ENCODE measurements around the gene FAM227B. TPM values are rescaled to one million over a fixed set of nuclear protein-coding genes. Genes with fewer than 3 reads are reported as not detected.

The FAM227B gene
- total RNA-seq, 1 donor from 2014 or later: 2.6 TPM

DNA sequence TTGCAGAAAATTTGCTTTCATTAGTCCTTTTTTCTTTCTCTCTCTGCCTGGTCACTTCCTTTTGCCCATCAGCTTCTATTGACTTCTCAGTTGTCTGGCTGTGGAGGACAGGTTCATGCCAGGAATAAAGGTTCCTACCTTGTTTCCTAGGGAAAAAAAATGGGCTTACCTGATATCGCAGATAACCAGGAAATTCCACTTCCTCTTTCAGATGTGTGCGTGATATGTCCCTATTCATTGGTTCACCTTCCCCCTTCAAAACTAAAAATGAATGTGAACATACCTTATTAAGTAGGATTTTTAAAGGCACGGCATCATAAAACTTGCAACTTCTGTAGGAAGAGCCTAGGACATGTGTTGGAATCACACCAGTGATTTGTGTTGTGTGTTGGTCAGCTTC, 317.6 kb downstream of the FAM227B start:
- no peak for ATAC-seq
- DNase-seq (ENCODE audit: low spot score): no peak

DNA sequence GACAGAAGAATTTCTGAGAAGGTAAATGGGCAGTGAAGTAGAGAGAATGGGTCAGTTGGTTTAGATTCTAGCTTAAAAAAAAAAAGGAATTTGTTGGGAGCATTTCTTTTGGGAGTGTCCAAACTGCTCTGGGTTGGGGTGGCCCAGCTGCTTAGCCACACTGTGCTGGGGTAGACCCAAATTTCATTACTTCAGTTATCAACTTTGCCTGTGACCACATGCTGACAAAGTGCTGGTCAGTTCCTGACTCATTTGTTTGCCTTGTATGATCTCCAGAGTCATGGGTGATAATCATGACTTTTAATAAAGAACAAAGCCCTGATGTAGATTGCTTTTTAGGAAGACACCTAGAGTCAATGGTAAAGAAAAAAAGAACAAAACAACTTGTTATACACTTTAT, 319.1 kb downstream of the FAM227B start:
- DNase-seq (ENCODE audit: low spot score): no peak
- ATAC-seq: no peak

DNA sequence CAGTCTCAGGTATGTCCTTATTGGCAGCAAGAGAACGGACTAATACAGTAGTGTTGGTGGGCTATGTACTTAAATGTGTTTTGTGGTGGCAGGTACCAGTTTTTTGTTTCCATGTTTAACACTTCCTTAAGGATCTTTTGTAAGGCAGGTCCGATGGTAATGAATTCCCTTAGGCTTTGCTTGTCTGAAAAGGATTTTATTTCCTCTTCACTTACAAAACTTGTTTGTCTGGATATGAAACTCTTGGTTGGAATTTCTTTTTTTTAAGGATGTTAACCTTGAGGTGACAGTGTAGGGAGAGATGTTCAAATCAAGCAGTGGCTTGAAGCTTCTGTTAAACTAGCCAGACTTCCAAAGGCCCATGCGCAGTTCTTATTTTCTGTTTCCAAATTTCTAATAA, 319.8 kb downstream of the FAM227B start:
- DNase-seq (ENCODE audit: low spot score) (no peak), ATAC-seq (no peak)

DNA sequence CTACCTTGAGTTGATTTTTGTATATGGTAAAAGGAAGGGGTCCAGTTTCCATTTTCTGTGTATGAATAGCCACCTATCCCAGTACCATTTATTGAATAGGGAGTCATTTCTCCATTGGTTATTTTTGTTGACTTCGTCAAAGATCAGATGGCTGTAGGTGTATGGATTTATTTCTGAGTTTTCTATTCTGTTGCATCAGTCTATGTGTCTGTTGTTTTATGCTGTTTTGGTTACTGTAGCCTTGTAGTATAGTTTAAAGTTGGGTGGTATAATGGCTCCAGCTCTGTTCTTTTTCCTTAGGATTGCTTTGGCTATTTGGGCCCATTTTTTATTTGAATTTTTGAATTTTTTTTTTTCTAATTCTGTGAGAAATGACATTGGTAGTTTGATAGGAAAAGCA, 323.0 kb downstream of the FAM227B start:
- ATAC-seq (no peak), DNase-seq (ENCODE audit: low spot score) (no peak)

DNA sequence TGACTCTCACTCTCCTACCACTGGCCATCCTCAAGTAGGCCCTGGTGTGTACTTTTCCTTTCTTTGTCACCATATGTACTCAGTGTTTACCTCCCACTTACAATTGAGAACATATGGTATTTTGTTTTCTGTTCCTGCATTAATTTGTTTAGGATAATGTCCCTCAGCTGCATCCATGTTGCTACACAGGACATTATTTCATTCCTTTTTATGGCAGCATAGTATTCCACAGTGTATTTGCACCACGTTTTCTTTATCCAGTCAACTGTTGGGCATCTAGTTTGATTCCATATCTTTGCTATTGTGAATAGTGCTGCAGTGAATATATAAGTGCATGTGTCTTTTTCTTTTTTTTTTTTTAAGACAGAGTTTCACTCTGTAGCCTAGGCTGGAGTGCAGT, 324.4 kb downstream of the FAM227B start:
- ATAC-seq: no peak

DNA sequence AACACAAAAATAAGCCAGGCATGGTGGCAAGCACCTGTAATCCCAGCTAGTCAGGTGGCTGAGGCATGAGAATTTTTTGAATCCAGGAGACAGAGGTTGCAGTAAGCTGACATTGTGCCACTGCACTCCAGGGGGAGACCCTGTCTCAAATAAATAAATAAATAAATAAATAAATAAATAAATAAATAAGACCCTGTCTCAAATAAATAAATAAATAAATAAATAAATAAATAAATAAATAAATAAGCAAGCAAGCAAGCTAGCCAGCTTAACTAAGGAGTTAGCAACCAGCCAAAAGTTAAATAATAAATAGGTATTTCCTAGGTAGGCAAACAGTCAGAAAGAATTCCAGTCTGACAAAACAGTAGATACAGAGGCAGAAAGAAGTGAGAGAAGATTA, 326.7 kb downstream of the FAM227B start:
- no peak for DNase-seq (ENCODE audit: low spot score)

More for the DNA sequence above, 324.4 kb downstream of the FAM227B start:
- no peak for DNase-seq (ENCODE audit: low spot score)

DNA sequence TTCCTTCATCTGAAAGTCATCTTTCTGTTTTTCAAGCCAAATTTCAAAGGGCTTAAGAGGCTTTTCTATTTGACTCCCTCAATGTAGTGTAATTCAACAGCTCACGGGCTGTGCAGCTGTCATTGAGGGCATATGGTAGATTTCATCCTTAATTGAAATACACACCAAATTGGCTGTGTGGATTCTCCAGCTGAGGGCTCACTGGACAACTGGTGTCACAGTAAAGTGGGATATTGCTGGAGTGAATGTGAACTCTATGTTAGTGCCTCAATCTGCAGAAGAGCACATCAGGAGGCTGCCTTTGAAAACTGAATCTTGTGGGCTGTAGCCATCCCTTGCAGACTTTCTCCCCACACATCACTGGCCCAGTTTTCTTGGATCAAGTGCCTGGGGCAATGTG, 330.4 kb downstream of the FAM227B start:
- DNase-seq (ENCODE audit: low spot score): no peak

More for the DNA sequence above, 326.7 kb downstream of the FAM227B start:
- ATAC-seq: no peak

DNA sequence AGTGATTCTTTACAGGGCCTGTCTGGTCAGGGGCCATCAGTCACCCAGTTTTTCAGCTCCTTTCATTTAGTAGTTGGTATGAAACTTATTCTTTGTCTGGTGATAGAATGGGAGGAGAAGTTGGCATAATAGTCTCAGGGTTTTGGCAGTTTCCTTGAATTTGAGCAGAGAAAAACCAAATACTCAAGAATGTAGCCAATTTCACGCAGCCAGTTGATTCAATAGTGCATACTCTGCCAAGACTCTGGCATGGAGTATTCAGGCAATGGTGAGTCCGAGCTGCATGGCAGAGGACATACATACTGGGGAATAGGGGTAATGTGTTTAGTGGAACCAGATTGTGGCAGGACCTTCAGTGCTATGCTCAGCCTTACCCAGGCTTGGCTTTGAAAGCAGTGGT, 332.2 kb downstream of the FAM227B start:
- ATAC-seq (no peak), DNase-seq (ENCODE audit: low spot score) (no peak)

More for the DNA sequence above, 330.4 kb downstream of the FAM227B start:
- ATAC-seq: no peak

DNA sequence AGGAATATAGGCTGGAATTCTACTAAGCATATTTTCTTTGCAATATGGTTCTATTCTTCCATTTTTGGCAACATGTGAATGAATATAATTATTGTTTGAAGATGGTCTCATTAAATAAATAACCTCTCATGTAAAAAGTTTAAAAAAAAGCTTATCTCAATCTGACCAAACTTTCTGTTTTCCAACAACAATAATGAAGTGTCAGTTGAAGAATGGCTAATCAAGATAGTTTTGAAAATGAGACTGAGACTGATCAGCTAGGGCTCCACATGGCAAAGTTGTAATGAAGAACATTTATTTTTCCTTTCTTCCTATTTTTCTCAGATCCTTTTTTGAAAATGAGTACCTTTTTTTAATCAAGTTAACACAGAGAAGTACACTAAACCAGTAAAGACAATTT, 333.1 kb downstream of the FAM227B start:
- DNase-seq (ENCODE audit: low spot score) (no peak), ATAC-seq (no peak)

DNA sequence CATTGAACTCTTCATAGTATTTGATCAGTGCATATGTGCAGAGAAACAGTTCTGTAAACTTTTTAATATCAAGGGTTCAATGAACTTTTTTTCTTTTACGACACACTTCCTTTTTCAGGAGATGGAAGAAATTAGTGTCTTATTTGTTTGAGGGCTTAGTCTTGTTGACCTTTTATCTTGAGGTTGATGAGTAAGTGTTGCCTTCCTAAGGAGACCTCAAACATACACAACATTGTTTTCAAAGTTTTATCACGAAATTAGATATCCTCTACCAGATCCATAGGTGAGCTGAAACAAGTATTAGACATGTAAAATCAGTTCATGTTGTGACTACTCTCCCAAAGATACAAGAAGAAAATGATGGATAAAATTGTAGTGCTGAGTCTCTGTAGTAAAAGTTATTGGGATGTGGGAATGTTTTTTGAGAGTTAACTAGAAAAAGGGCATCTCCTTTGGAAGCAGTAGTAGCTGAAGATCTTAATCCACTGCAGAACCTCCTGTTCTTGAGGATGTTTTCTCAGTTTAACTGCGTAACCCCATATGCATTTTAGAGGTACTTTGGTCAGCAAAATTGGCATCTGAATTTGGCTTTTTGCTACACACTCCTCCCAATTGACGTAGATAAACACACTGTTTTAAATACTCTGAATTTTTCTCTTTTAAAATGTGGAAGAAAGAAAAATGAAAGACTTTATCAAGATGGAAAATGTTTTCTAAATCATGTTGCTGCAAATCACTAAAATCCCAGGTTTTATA, 333.8 kb downstream of the FAM227B start:
- no peak for ATAC-seq
- DNase-seq (ENCODE audit: low spot score): no peak

DNA sequence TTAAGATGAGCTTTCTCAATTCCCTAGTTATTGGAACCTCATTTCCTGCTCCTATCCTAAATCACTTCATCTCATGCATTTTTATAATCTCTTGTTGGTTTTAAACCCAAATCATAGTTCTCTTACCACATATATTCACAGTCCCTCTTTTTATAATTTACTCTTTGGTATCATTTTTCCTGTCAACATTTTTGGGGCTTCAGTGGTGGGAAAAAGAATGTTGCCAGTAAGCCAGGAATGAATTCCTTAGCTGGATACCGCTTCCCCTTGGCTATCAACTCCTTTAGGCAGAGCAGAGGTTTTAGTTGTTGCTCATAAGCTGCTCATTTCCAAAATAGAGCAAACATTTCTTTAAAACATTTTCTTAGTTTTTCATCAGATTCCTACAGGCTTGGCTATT, 338.3 kb downstream of the FAM227B start:
- DNase-seq (ENCODE audit: low spot score) (no peak), ATAC-seq (no peak)

DNA sequence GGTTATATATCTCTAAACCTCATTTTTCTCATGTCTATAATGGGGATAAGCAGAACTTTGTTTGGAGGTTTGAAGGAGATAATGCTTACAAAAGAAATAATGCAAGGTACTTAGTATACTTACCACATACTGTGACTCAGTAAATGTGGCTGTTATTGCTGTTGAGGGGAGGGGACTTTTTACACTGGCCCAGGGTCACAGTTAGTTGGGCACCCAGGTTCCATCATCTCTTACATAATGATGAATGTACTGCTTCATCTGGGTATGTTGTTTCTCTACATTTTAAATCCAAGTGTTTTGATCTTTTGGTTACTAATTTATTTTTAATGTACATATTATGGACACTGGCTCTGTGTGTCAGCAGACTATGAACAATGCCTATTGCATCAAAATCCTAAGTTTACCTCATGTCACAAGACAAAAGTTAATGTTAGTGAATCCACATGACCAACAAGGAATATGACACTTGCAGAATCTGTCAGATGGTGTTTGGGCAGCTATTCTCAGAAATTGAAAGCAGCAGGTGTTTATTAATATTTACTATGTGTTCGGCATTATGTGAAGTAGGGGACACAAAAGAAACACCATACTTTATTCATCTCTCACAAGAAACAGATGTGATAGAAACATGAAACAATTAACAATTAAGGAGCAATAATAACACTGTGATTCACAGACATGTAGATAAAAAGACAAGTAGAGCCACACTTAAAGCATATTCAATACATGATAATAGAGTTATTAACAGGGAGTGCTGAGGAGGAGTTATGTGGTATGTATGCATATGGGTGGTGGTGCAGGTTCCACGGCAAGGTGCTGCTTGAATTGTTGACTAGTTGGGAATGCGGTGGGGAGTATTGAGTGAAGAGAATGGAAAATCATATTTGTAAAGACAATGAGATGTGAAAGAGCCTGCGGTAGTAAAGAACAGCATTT, 340.8 kb downstream of the FAM227B start:
- ATAC-seq: no peak
- no peak for DNase-seq (ENCODE audit: low spot score)

DNA sequence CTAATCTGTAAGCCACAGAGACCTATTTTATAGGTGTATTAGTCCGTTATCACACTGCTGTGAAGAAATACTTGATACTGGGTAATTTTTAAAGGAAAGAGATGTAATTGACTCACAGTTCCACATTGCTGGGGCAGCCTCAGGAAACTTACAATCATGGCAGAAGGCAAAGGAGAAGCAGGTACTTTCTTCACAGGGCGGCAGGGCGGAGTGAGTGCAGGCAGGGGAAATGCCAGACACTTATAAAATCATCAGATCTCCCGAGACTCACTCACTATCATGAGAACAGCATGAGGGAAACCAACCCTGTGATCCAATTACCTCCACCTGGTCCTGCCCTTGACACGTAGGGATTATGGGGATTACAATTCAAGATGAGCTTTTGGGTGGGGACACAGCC, 341.9 kb downstream of the FAM227B start:
- no peak for ATAC-seq
- DNase-seq (ENCODE audit: low spot score): no peak

Other genes starting within 250 kb of the FAM227B start
- 0.30 TPM for gene FGF7, start 197.6 kb downstream of the FAM227B start, total RNA-seq
- 9.8 TPM for gene DTWD1, start 230 bp upstream of the FAM227B start, total RNA-seq